Cardiac fibroblast (primary cell): ENCODE measurements around the gene SP100.

Experiments used
- DNase-seq, 2 donors: peaks; one replicate each; pipeline versions ENCODE4 v3.0.0 to v3.0.0-alpha.2; 2010; ENCODE audit warnings: low read depth in 2 of 2
- H3K4me3 ChIP-seq, 2 donors: replicated peaks in 1 of 2; 1 replicate in 1 of 2; 2 replicates in 1 of 2; pipeline ENCODE4 v1.5.1; 2011; ENCODE audit warnings: low read depth in 2 of 2, low read length in 2 of 2, mild to moderate bottlenecking in 2 of 2, moderate library complexity in 1 of 2
- CTCF ChIP-seq: IDR thresholded peaks from one replicate; pipeline ENCODE4 v1.5.1; 2011; ENCODE audit warnings: low read depth, mild to moderate bottlenecking, low read length, inconsistent platforms

The SP100 gene

GRCh38 chr2:230410861-230411569 lies 5.0 kb upstream of the SP100 start:
- no peak for DNase-seq
- TF ChIP-seq CTCF: no peak
- peak overlapping the region; percentile 63 to 67 for H3K4me3 ChIP-seq

- TF ChIP-seq CTCF: no peak
Measured at GRCh38 chr2:230411570-230412370, 4.2 kb upstream of the SP100 start.

GRCh38 chr2:230412371-230412711 lies 3.7 kb upstream of the SP100 start:
- TF ChIP-seq CTCF: no peak
- peak overlapping the region; percentile 63 to 67 for H3K4me3 ChIP-seq
- no peak for DNase-seq

More at GRCh38 chr2:230411570-230412370, 4.2 kb upstream of the SP100 start:
- DNase-seq: peak; percentile 64 to 73
- peak overlapping the region; percentile 63 to 67 for H3K4me3 ChIP-seq

GRCh38 chr2:230412846-230413245 lies 3.2 kb upstream of the SP100 start:
- no peak for DNase-seq
- H3K4me3 ChIP-seq: no peak overlapping the region
- TF ChIP-seq CTCF: no peak

- no peak for TF ChIP-seq CTCF
- no peak for DNase-seq
- H3K4me3 ChIP-seq: no peak overlapping the region
Measured at GRCh38 chr2:230413479-230413878, 2.5 kb upstream of the SP100 start.

DNA sequence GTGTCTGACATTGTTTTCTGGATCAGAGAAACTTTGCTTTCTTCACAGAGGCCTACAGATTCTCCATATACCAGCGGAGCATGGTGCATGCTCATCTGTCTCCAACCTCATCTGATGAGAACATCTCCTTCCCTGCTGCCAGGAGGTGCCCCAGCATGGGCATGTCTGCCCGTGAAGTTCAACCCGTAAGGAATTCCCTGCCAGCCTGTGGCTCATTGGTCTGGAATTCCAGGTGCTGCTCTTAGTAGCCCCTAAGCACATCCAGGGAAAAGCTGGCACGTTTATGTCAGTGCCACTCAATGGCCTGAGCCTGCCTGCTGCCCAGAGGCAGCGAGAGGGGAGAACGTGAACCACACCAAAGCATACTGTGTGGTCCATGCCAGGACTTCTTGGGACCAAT lies 1.7 kb upstream of the SP100 start:
- no peak for DNase-seq
- no peak overlapping the region for H3K4me3 ChIP-seq
- no peak for TF ChIP-seq CTCF
